ENCODE measurements around the gene HDX.

The HDX gene

DNA sequence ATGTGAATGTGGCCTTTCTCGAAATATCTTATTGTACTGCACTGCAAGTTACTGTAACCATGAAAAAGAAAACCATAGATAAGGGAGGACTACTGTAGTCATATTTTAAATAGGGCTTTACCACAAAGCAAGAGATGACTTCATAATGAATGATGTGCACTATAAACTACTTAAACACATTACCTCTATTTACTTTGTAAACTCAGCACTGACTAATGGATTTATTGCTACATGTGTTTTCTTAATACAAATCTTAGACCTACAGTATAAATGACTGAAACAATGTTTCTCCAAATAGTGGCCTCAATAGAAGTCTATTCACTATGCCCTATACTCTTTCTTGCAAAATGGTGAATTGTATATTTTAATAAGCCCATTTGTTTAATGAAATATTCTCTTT is 61.1 kb downstream of the HDX start:
- Mint-ChIP-seq H3K27ac (ENCODE audit: low read depth) (no peak overlapping the region), H3K4me1 (no peaks in the 10 kb centered on the region), H3K27me3 (no peaks in the 10 kb centered on the region), H3K36me3 (ENCODE audit: insufficient read depth) (no peaks in the 10 kb centered on the region), H3K4me3 (no peak overlapping the region), H3K9me3 (peaks cover 6% of the 10 kb centered on the region)
- ATAC-seq (replicated peaks; ENCODE audit: extremely low read depth, poor library complexity, severe bottlenecking) (no peak), DNase-seq (ENCODE audit: low spot score in 2 of 2) (no peak)

DNA sequence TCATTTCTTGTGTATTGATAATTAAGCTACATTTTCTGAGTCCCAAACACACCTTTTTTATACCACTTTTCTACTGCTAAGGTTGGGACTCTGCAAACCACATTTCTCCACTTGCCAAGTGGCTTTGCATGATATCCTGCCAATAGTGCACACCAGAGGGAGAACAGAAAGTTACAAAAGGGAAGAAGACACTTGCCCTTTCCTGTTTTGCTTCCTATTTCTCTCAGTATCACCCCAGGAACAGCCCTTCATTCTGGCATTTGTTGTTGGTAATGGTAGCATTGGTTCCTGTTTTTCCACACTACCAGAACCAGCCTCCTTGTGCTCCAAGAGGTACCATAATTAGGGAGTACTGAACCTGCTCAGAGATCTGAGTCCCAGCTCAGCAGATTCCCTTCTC is 87.1 kb downstream of the HDX start:
- H3K4me1 Mint-ChIP-seq = no peaks in the 10 kb centered on the region
- H3K4me3 Mint-ChIP-seq = no peak overlapping the region
- peaks cover 2% of the 10 kb centered on the region for H3K9me3 Mint-ChIP-seq
- ATAC-seq (replicated peaks; ENCODE audit: extremely low read depth, poor library complexity, severe bottlenecking) = no peak
- no peak overlapping the region for H3K27ac Mint-ChIP-seq (ENCODE audit: low read depth)
- no peaks in the 10 kb centered on the region for H3K27me3 Mint-ChIP-seq
- DNase-seq (ENCODE audit: low spot score in 2 of 2) = no peak
- no peaks in the 10 kb centered on the region for H3K36me3 Mint-ChIP-seq (ENCODE audit: insufficient read depth)

GRCh38 chrX:84363663-84364062 is 138.6 kb downstream of the HDX start:
- DNase-seq (ENCODE audit: low spot score in 2 of 2) = no peak
- ATAC-seq (replicated peaks; ENCODE audit: extremely low read depth, poor library complexity, severe bottlenecking) = no peak
- H3K9me3 Mint-ChIP-seq = no peaks in the 10 kb centered on the region
- no peaks in the 10 kb centered on the region for H3K36me3 Mint-ChIP-seq (ENCODE audit: insufficient read depth)
- H3K4me3 Mint-ChIP-seq = no peak overlapping the region
- H3K4me1 Mint-ChIP-seq = no peaks in the 10 kb centered on the region
- H3K27me3 Mint-ChIP-seq = no peaks in the 10 kb centered on the region
- no peak overlapping the region for H3K27ac Mint-ChIP-seq (ENCODE audit: low read depth)

DNA sequence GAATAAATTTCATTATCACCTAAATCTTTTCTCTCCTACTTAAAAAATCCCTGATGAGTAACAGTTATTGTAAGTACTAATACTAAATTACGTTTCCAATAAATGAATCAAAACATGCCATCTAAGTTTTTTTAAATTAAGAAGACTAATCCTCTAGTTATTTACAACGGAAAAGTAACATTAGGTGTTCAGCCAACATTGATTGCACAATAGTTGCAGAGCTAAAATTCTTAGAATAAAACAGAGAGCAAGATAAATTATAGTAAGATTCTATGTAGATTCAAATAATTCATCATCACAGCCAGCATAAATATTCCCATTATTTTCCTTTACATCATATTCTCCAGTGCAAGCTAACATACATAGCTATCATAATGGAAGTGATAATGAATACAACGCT is 139.2 kb downstream of the HDX start:
- Mint-ChIP-seq H3K36me3 (ENCODE audit: insufficient read depth) (no peaks in the 10 kb centered on the region), H3K4me1 (no peaks in the 10 kb centered on the region), H3K4me3 (no peak overlapping the region), H3K27me3 (no peaks in the 10 kb centered on the region), H3K9me3 (no peaks in the 10 kb centered on the region), H3K27ac (ENCODE audit: low read depth) (no peak overlapping the region)
- ATAC-seq (replicated peaks; ENCODE audit: extremely low read depth, poor library complexity, severe bottlenecking) = no peak
- DNase-seq (ENCODE audit: low spot score in 2 of 2) = no peak

DNA sequence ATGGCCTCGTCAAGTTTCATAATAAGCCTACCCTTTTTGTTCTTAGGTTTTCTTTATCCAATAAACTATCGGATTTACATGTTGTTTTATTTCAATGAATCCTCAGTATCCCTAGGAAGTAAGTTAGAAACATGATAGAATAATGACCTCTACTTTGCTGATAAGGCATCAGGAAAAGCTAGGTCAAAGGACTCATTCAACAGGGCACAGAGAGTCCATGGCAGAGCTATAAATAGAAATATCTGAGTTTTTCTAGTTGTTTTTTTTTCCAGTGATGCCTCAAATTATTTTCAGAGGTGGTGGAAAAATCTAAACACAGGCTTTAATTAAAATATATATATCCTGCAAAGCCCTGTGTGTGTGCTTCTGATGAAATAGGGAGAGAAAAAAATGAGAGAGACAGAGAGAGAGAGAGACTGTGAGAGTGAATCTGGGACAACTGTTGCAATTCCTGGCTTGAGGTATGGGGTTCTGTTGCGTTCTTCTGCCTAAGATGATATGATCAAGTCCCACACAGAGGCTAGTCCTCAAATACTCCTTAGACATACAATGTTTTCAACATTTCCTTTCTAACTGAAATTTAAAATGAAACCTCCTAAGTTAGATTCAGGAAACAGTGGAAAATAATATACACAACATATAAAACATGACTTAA is 139.9 kb downstream of the HDX start:
- H3K36me3 Mint-ChIP-seq (ENCODE audit: insufficient read depth) = no peaks in the 10 kb centered on the region
- H3K9me3 Mint-ChIP-seq = peaks cover 2% of the 10 kb centered on the region
- ATAC-seq (replicated peaks; ENCODE audit: extremely low read depth, poor library complexity, severe bottlenecking) (no peak), DNase-seq (ENCODE audit: low spot score in 2 of 2) (no peak)
- H3K27ac Mint-ChIP-seq (ENCODE audit: low read depth) = no peak overlapping the region
- H3K4me3 Mint-ChIP-seq = no peak overlapping the region
- H3K4me1 Mint-ChIP-seq = no peaks in the 10 kb centered on the region
- H3K27me3 Mint-ChIP-seq = no peaks in the 10 kb centered on the region

DNA sequence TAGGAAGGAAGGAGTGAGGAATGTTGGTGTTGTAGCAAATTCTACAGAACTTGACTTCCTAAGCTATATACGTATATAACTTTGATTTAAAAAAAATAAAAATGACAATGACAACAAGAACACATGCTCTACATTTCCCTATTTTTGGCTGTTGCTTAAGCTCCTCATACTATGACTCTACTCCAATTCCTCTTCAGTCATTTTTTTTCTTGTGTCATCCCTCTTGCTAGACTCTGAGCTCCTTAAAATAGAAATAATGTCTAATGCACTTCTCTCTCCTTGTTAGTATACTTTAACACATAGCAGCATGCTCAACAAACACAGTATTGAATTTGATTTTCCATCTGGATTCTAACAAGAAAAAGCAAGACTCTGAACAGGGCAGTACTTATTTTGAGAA is 144.0 kb downstream of the HDX start:
- DNase-seq (ENCODE audit: low spot score in 2 of 2) = no peak
- no peak overlapping the region for H3K27ac Mint-ChIP-seq (ENCODE audit: low read depth)
- no peaks in the 10 kb centered on the region for H3K4me1 Mint-ChIP-seq
- no peaks in the 10 kb centered on the region for H3K27me3 Mint-ChIP-seq
- H3K36me3 Mint-ChIP-seq (ENCODE audit: insufficient read depth) = no peaks in the 10 kb centered on the region
- ATAC-seq (replicated peaks; ENCODE audit: extremely low read depth, poor library complexity, severe bottlenecking) = no peak
- no peak overlapping the region for H3K4me3 Mint-ChIP-seq
- peaks cover 7% of the 10 kb centered on the region for H3K9me3 Mint-ChIP-seq

DNA sequence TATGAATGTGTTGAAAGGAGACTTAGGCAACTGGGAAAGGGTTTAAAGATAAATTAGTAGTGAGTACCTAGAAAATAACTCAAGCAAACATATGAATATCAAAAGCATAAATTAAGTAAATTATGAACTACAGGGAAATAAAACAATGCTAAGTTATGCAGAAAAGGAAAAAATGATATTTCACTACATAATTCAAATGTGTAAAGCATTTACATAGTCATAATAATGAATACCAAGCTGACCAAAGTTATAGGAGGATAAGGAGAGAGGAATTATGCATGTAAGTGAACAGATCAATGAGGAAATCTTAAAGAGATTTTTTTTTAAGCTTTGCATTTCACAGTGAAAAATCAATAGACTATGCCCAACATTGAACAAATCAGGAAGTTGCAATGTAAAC is 145.0 kb downstream of the HDX start:
- peaks cover 7% of the 10 kb centered on the region for H3K9me3 Mint-ChIP-seq
- H3K27me3 Mint-ChIP-seq = no peaks in the 10 kb centered on the region
- H3K27ac Mint-ChIP-seq (ENCODE audit: low read depth) = no peak overlapping the region
- no peak overlapping the region for H3K4me3 Mint-ChIP-seq
- H3K4me1 Mint-ChIP-seq = no peaks in the 10 kb centered on the region
- no peaks in the 10 kb centered on the region for H3K36me3 Mint-ChIP-seq (ENCODE audit: insufficient read depth)
- no peak for ATAC-seq (replicated peaks; ENCODE audit: extremely low read depth, poor library complexity, severe bottlenecking)
- no peak for DNase-seq (ENCODE audit: low spot score in 2 of 2)

GRCh38 chrX:84340968-84341367 is 161.3 kb downstream of the HDX start:
- Mint-ChIP-seq H3K4me1 (no peaks in the 10 kb centered on the region), H3K9me3 (peaks cover 6% of the 10 kb centered on the region), H3K36me3 (ENCODE audit: insufficient read depth) (no peaks in the 10 kb centered on the region), H3K4me3 (no peak overlapping the region), H3K27ac (ENCODE audit: low read depth) (no peak overlapping the region), H3K27me3 (no peaks in the 10 kb centered on the region)
- no peak for ATAC-seq (replicated peaks; ENCODE audit: extremely low read depth, poor library complexity, severe bottlenecking)
- DNase-seq (ENCODE audit: low spot score in 2 of 2) = no peak

DNA sequence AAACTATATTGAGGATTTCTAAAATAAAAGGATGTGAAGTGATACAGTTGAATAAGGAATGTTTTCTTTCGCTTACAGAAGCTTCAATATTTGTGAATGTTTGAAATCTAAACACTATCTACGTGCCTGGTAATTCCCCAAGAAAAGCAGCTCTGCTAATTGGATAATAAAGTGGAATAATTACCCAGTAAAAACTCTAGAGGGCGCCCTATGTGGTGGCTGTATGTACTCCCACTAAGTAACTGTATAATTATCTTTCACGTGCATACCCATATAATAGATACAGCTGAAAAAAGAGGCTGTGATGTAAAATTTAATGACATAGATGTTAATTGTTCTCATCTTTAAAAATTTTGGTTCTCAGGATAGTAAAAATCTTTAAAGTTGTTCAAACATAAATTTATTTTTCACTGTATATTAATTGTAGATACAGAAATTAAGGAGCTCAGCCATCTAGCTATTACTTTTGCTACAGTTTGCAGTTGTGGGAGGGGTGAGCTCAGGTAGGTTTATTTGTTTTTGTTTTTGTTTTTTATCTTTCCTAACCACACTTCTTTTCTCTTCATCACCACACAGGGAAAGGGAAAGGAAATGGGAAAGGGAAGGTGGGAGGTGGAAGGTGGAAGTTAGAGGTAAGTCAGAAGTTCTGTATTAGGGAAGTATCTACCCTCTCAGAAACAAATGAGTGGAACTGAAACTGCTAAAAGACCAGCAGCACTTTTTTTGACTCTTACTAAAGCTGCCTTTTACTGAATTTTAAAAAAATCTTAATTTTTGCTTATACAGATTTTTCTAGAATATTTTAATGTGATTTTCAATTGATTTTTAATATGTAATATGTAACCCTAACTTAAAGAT is 162.5 kb downstream of the HDX start:
- no peak overlapping the region for H3K27ac Mint-ChIP-seq (ENCODE audit: low read depth)
- no peak for DNase-seq (ENCODE audit: low spot score in 2 of 2)

GRCh38 chrX:84336646-84337045 is 165.6 kb downstream of the HDX start:
- no peaks in the 10 kb centered on the region for H3K27me3 Mint-ChIP-seq
- H3K27ac Mint-ChIP-seq (ENCODE audit: low read depth) = no peak overlapping the region
- H3K9me3 Mint-ChIP-seq = peaks cover under 1% of the 10 kb centered on the region
- H3K36me3 Mint-ChIP-seq (ENCODE audit: insufficient read depth) = no peaks in the 10 kb centered on the region
- H3K4me3 Mint-ChIP-seq = no peak overlapping the region
- H3K4me1 Mint-ChIP-seq = no peaks in the 10 kb centered on the region
- ATAC-seq (replicated peaks; ENCODE audit: extremely low read depth, poor library complexity, severe bottlenecking) (no peak), DNase-seq (ENCODE audit: low spot score in 2 of 2) (no peak)

More for the DNA sequence above, 162.5 kb downstream of the HDX start:
- no peaks in the 10 kb centered on the region for H3K27me3 Mint-ChIP-seq
- peaks cover 6% of the 10 kb centered on the region for H3K9me3 Mint-ChIP-seq
- ATAC-seq (replicated peaks; ENCODE audit: extremely low read depth, poor library complexity, severe bottlenecking) = no peak
- no peak overlapping the region for H3K4me3 Mint-ChIP-seq
- no peaks in the 10 kb centered on the region for H3K36me3 Mint-ChIP-seq (ENCODE audit: insufficient read depth)
- H3K4me1 Mint-ChIP-seq = no peaks in the 10 kb centered on the region

GRCh38 chrX:84335121-84335520 is 167.1 kb downstream of the HDX start:
- no peaks in the 10 kb centered on the region for H3K9me3 Mint-ChIP-seq
- no peaks in the 10 kb centered on the region for H3K36me3 Mint-ChIP-seq (ENCODE audit: insufficient read depth)
- no peaks in the 10 kb centered on the region for H3K27me3 Mint-ChIP-seq
- no peak for DNase-seq (ENCODE audit: low spot score in 2 of 2)
- H3K4me3 Mint-ChIP-seq = no peak overlapping the region
- no peak for ATAC-seq (replicated peaks; ENCODE audit: extremely low read depth, poor library complexity, severe bottlenecking)
- H3K4me1 Mint-ChIP-seq = no peaks in the 10 kb centered on the region
- no peak overlapping the region for H3K27ac Mint-ChIP-seq (ENCODE audit: low read depth)

DNA sequence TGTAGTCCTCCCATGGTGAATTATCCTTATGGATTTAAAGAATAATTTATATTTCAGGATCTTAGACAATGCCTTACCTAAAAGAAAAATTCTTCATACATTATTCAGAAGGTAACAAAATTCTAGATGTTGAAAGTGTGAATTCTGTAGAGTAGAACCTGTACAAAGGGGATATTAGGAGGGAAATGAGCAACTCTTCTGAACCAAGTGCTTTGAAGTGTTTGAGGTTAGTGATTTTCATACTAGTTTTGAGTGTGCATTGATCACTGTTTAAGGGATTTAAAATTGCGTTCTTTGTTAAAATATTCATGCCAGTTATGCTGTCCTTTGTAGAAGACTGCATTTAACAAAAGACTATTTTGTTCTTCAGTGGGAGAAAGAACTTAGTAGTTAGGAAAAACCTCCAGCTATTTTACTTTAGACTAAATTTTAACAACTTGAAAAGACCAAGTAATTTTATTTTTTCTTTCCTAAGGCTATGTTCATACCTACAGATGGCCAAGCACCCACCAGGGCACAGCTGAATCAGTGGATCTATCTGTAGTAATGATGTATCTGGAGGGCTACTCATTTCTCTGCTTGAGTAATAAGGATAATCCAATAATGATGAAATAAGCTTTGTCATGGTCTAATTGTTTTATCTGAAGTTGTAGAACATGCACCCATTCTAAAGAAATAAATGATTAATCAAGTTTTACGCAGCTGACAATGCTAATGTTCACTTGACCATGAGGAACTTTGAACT is 180.0 kb downstream of the HDX start:
- Mint-ChIP-seq H3K9me3 (no peaks in the 10 kb centered on the region), H3K4me1 (no peaks in the 10 kb centered on the region), H3K36me3 (ENCODE audit: insufficient read depth) (no peaks in the 10 kb centered on the region), H3K4me3 (no peak overlapping the region), H3K27ac (ENCODE audit: low read depth) (no peak overlapping the region), H3K27me3 (no peaks in the 10 kb centered on the region)
- no peak for ATAC-seq (replicated peaks; ENCODE audit: extremely low read depth, poor library complexity, severe bottlenecking)
- DNase-seq (ENCODE audit: low spot score in 2 of 2) = no peak

DNA sequence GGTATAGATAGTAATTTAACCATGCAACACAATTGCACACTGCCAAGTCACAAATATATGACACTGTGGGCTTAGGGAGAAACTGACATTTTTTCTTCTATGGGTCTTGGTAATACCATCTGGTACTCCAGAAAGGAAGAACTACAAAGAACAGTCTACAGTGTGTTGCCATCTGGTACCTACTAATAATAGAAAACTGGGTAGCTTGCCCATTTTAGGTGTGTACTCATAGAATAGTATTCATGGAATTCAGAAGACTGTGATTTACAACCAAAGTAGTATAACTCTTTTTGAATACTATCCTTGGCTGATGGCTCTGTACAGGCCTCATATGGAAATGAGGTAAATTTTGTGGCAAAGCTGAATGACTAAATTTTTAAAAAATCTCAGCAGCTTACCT is 181.6 kb downstream of the HDX start:
- Mint-ChIP-seq H3K27me3 (no peaks in the 10 kb centered on the region), H3K4me3 (no peak overlapping the region), H3K4me1 (no peaks in the 10 kb centered on the region), H3K27ac (ENCODE audit: low read depth) (no peak overlapping the region), H3K9me3 (peaks cover 6% of the 10 kb centered on the region), H3K36me3 (ENCODE audit: insufficient read depth) (no peaks in the 10 kb centered on the region)
- no peak for DNase-seq (ENCODE audit: low spot score in 2 of 2)
- no peak for ATAC-seq (replicated peaks; ENCODE audit: extremely low read depth, poor library complexity, severe bottlenecking)

All from central memory CD8-positive, alpha-beta T cell (primary cell).